IPS-15b (cell line): Measurements from ENCODE around the gene C10orf67.
"Not testable (repeated sequence)": the region's sequence is repeated elsewhere in the genome, so short reads cannot be mapped to it uniquely, and the experiment has no call there.

Experiments
- H3K27me3 ChIP-seq: one replicate; pipeline ENCODE4 v1.6.1; 2013; ENCODE audit warnings: low read length; ENCODE audit not compliant: control insufficient read depth, insufficient read depth
- H3K36me3 ChIP-seq: one replicate; pipeline ENCODE4 v1.6.1; 2013; ENCODE audit warnings: low read length; ENCODE audit not compliant: control insufficient read depth, insufficient read depth
- H3K4me1 ChIP-seq: one replicate; pipeline ENCODE4 v1.6.1; 2013; ENCODE audit warnings: mild to moderate bottlenecking, low read length; ENCODE audit not compliant: control insufficient read depth, insufficient read depth
- H3K4me3 ChIP-seq: one replicate; pipeline ENCODE4 v1.5.1; 2013; ENCODE audit warnings: low read depth, low read length
- H3K9ac ChIP-seq: one replicate; pipeline ENCODE4 v1.6.1; 2013; ENCODE audit warnings: low read depth, mild to moderate bottlenecking, low read length
- H3K9me3 ChIP-seq: one replicate; pipeline ENCODE4 v1.6.1; 2013; ENCODE audit warnings: mild to moderate bottlenecking, low read length; ENCODE audit not compliant: control insufficient read depth, insufficient read depth

The C10orf67 gene

GRCh38 chr10:23359692-23360380 lies 15.2 kb upstream of the C10orf67 start:
- Histone ChIP-seq H3K4me3 (no peak overlapping the region), H3K9ac (no peak overlapping the region), H3K36me3 (no peaks in the 10 kb centered on the region), H3K9me3 (no peaks in the 10 kb centered on the region), H3K4me1 (no peaks in the 10 kb centered on the region), H3K27me3 (no peaks in the 10 kb centered on the region)

GRCh38 chr10:23358357-23358756 lies 13.8 kb upstream of the C10orf67 start:
- Histone ChIP-seq H3K4me3 (no peak overlapping the region), H3K4me1 (no peaks in the 10 kb centered on the region), H3K9ac (no peak overlapping the region), H3K9me3 (no peaks in the 10 kb centered on the region), H3K27me3 (no peaks in the 10 kb centered on the region), H3K36me3 (no peaks in the 10 kb centered on the region)

GRCh38 chr10:23354630-23355279 lies 10.2 kb upstream of the C10orf67 start:
- Histone ChIP-seq H3K9me3 (no peaks in the 10 kb centered on the region), H3K4me1 (no peaks in the 10 kb centered on the region), H3K9ac (no peak overlapping the region), H3K36me3 (no peaks in the 10 kb centered on the region), H3K27me3 (no peaks in the 10 kb centered on the region), H3K4me3 (no peak overlapping the region)

GRCh38 chr10:23351926-23352519 lies 7.4 kb upstream of the C10orf67 start:
- Histone ChIP-seq H3K9ac (no peak overlapping the region), H3K27me3 (no peaks in the 10 kb centered on the region), H3K36me3 (no peaks in the 10 kb centered on the region)

GRCh38 chr10:23350706-23351105 lies 6.1 kb upstream of the C10orf67 start:
- H3K9me3 ChIP-seq, H3K4me3 ChIP-seq, H3K9ac ChIP-seq, H3K36me3 ChIP-seq, H3K27me3 ChIP-seq, H3K4me1 ChIP-seq: not testable (repeated sequence)

More at GRCh38 chr10:23351926-23352519, 7.4 kb upstream of the C10orf67 start:
- Histone ChIP-seq H3K4me1 (no peaks in the 10 kb centered on the region), H3K9me3 (no peaks in the 10 kb centered on the region), H3K4me3 (no peak overlapping the region)

- Histone ChIP-seq H3K9me3 (no peaks in the 10 kb centered on the region), H3K27me3 (peaks cover 31% of the 10 kb centered on the region), H3K4me3 (no peak overlapping the region), H3K36me3 (no peaks in the 10 kb centered on the region), H3K4me1 (peaks cover 6% of the 10 kb centered on the region), H3K9ac (no peak overlapping the region)
These were observed 1.3 kb upstream of the C10orf67 start for GRCh38 chr10:23345861-23346260.

- peak overlapping the region; percentile 76 for H3K4me3 ChIP-seq
- peaks cover 35% of the 10 kb centered on the region for H3K27me3 ChIP-seq
- peaks cover 6% of the 10 kb centered on the region for H3K4me1 ChIP-seq
- no peaks in the 10 kb centered on the region for H3K9me3 ChIP-seq
- no peak overlapping the region for H3K9ac ChIP-seq
- no peaks in the 10 kb centered on the region for H3K36me3 ChIP-seq
These were observed 881 bp downstream of the C10orf67 start for GRCh38 chr10:23343591-23344240.

GRCh38 chr10:23342213-23342884 lies 2.2 kb downstream of the C10orf67 start:
- Histone ChIP-seq H3K4me1 (peaks cover 6% of the 10 kb centered on the region), H3K9me3 (no peaks in the 10 kb centered on the region), H3K4me3 (no peak overlapping the region), H3K36me3 (no peaks in the 10 kb centered on the region), H3K9ac (no peak overlapping the region), H3K27me3 (peaks cover 35% of the 10 kb centered on the region)

GRCh38 chr10:23341004-23341403 lies 3.6 kb downstream of the C10orf67 start:
- H3K9ac ChIP-seq = no peak overlapping the region
- H3K4me3 ChIP-seq = no peak overlapping the region
- no peaks in the 10 kb centered on the region for H3K36me3 ChIP-seq
- H3K4me1 ChIP-seq = peaks cover 6% of the 10 kb centered on the region
- no peaks in the 10 kb centered on the region for H3K9me3 ChIP-seq
- H3K27me3 ChIP-seq = peaks cover 34% of the 10 kb centered on the region

- H3K36me3 ChIP-seq = no peaks in the 10 kb centered on the region
- H3K9ac ChIP-seq = no peak overlapping the region
- peaks cover 29% of the 10 kb centered on the region for H3K27me3 ChIP-seq
- no peak overlapping the region for H3K4me3 ChIP-seq
- no peaks in the 10 kb centered on the region for H3K9me3 ChIP-seq
- H3K4me1 ChIP-seq = peaks cover 6% of the 10 kb centered on the region
These were observed 4.2 kb downstream of the C10orf67 start for GRCh38 chr10:23340354-23340753.

GRCh38 chr10:23338886-23339285 lies 5.7 kb downstream of the C10orf67 start:
- Histone ChIP-seq H3K4me1 (peaks cover 6% of the 10 kb centered on the region), H3K9ac (no peak overlapping the region), H3K9me3 (no peaks in the 10 kb centered on the region), H3K4me3 (no peak overlapping the region), H3K36me3 (no peaks in the 10 kb centered on the region), H3K27me3 (peaks cover 23% of the 10 kb centered on the region)
